H1 (cell line): ENCODE measurements around the gene ELMO1. TPM values are rescaled to one million over a fixed set of nuclear protein-coding genes. Genes with fewer than 3 reads are reported as not detected.

ENCODE experiments used
- CTCF ChIA-PET: fragments of 300-600 bp; sonication (Branson Sonifier 250); formaldehyde crosslinking; loops from one replicate; lab custom pipeline; 2021; ENCODE audit not compliant: partially characterized antibody; lab: Charles Lee
- POLR2A ChIA-PET: fragments of 300-600 bp; sonication (Branson Sonifier 250); formaldehyde crosslinking; loops from one replicate; lab custom pipeline; 2021; ENCODE audit warnings: inconsistent platforms; ENCODE audit not compliant: partially characterized antibody; lab: Charles Lee
- DNase-seq, 2 experiments: peaks; one replicate each; pipeline versions ENCODE4 v3.0.0 to v3.0.0-alpha.2; 2010 to 2022; ENCODE audit warnings: low spot score in 2 of 2, low read depth in 1 of 2, mixed read lengths in 1 of 2
- FAIRE-seq: peaks from 2 replicates; lab custom pipeline; 2011; peaks lifted over from hg19 to GRCh38; lab: Jason Lieb, UNC
- H2AFZ ChIP-seq: 2 replicates; pipeline ENCODE4 v1.8.1; 2012; ENCODE audit warnings: low read length, inconsistent platforms
- H2AK5ac ChIP-seq: 2 replicates; pipeline ENCODE4 v1.6.1; 2013; ENCODE audit warnings: low read depth, low read length
- H2BK120ac ChIP-seq: replicated peaks from 2 replicates; pipeline ENCODE3; 2013; ENCODE audit warnings: low read depth, low read length, inconsistent platforms
- H2BK12ac ChIP-seq: 2 replicates; pipeline ENCODE4 v1.6.1; 2013; ENCODE audit warnings: low read depth, low read length
- H2BK15ac ChIP-seq: 2 replicates; pipeline ENCODE4 v1.6.1; 2013; ENCODE audit warnings: low read length
- H2BK20ac ChIP-seq: 2 replicates; pipeline ENCODE4 v1.6.1; 2013; ENCODE audit warnings: low read length
- H2BK5ac ChIP-seq: 2 replicates; pipeline ENCODE4 v1.6.1; 2013; ENCODE audit warnings: low read depth, low read length
- H3K14ac ChIP-seq: 2 replicates; pipeline ENCODE4 v1.6.1; 2013; ENCODE audit warnings: inconsistent platforms; ENCODE audit not compliant: insufficient read length
- H3K18ac ChIP-seq: 2 replicates; pipeline ENCODE4 v1.6.1; 2013; ENCODE audit warnings: low read length; ENCODE audit errors: extremely low read depth
- H3K23ac ChIP-seq: 2 replicates; pipeline ENCODE4 v1.6.1; 2013; ENCODE audit warnings: inconsistent platforms; ENCODE audit not compliant: insufficient read length
- H3K23me2 ChIP-seq: 2 replicates; pipeline ENCODE4 v1.6.1; 2013; ENCODE audit warnings: low read depth, low read length
- H3K27ac ChIP-seq: 2 replicates; pipeline ENCODE4 v1.6.1; 2011; ENCODE audit warnings: low read depth, low read length, inconsistent platforms
- H3K27me3 ChIP-seq, 4 experiments: replicated peaks in 1 of 4; 1 replicate in 1 of 4; 2 replicates in 3 of 4; pipeline versions ENCODE4 v1.6.1 to v1.8.1; 2011 to 2013; ENCODE audit warnings: low read length in 3 of 4, mild to moderate bottlenecking in 3 of 4, inconsistent platforms in 2 of 4, mixed read lengths in 2 of 4, moderate library complexity in 1 of 4; ENCODE audit not compliant: control insufficient read depth in 3 of 4, insufficient read depth in 3 of 4; ENCODE audit errors: extremely low read depth in 1 of 4
- H3K36me3 ChIP-seq, 4 experiments: 2 replicates each; pipeline versions ENCODE4 v1.6.1 to v1.8.1; 2011 to 2013; ENCODE audit warnings: mild to moderate bottlenecking in 4 of 4, low read length in 3 of 4, moderate library complexity in 2 of 4, control low read depth in 1 of 4, inconsistent platforms in 1 of 4; ENCODE audit not compliant: insufficient read depth in 4 of 4, control insufficient read depth in 2 of 4
- H3K4ac ChIP-seq: replicated peaks from 2 replicates; pipeline ENCODE3; 2013; ENCODE audit warnings: low read length, low read depth, mixed read lengths, inconsistent platforms; ENCODE audit not compliant: insufficient read length
- H3K4me1 ChIP-seq, 4 experiments: replicated peaks in 1 of 4; 1 replicate in 1 of 4; 2 replicates in 3 of 4; pipeline versions ENCODE4 v1.6.1 to v1.8.1; 2011 to 2013; ENCODE audit warnings: low read length in 3 of 4, inconsistent platforms in 2 of 4, mixed read lengths in 1 of 4; ENCODE audit not compliant: insufficient read depth in 4 of 4, control insufficient read depth in 3 of 4
- H3K4me2 ChIP-seq, 2 experiments: 2 replicates each; pipeline versions ENCODE4 v1.6.1 to v1.8.1; 2011 to 2013; ENCODE audit warnings: low read depth in 2 of 2, low read length in 2 of 2, control low read depth in 1 of 2, inconsistent platforms in 1 of 2, mild to moderate bottlenecking in 1 of 2; ENCODE audit not compliant: insufficient read depth in 1 of 2
- H3K4me3 ChIP-seq, 4 experiments: fragments of 200-600, 300-600 bp in 1 of 4; sonication (generic), shearing (Covaris generic), sonication (Bioruptor Twin) in 1 of 4; 2 replicates each; pipeline versions ENCODE4 v1.5.1 to v1.8.1; 2011 to 2016; ENCODE audit warnings: low read length in 4 of 4, low read depth in 3 of 4, control low read depth in 2 of 4, inconsistent platforms in 2 of 4, mild to moderate bottlenecking in 2 of 4, mixed read lengths in 1 of 4, moderate library complexity in 1 of 4; ENCODE audit not compliant: insufficient read depth in 2 of 4; ENCODE audit errors: extremely low read depth in 1 of 4
- H3K56ac ChIP-seq: replicated peaks from 2 replicates; pipeline ENCODE3; 2013; ENCODE audit warnings: low read depth, mild to moderate bottlenecking, mixed read lengths, low read length, inconsistent platforms; ENCODE audit not compliant: insufficient read length
- H3K79me1 ChIP-seq: 2 replicates; pipeline ENCODE4 v1.6.1; 2013; ENCODE audit warnings: low read depth, low read length, control low read depth
- H3K79me2 ChIP-seq, 2 experiments: 2 replicates each; pipeline versions ENCODE4 v1.6.1 to v1.8.1; 2012 to 2013; ENCODE audit warnings: low read length in 2 of 2, mild to moderate bottlenecking in 2 of 2, inconsistent platforms in 1 of 2; ENCODE audit not compliant: insufficient read depth in 2 of 2, control insufficient read depth in 1 of 2
- H3K9ac ChIP-seq, 4 experiments: replicated peaks in 1 of 4; 1 replicate in 1 of 4; 2 replicates in 3 of 4; pipeline versions ENCODE4 v1.6.1 to v1.8.1; 2011 to 2013; ENCODE audit warnings: low read depth in 3 of 4, low read length in 3 of 4, control low read depth in 2 of 4, mild to moderate bottlenecking in 2 of 4, moderate library complexity in 2 of 4, inconsistent platforms in 1 of 4; ENCODE audit errors: extremely low read depth in 1 of 4
- H3K9me3 ChIP-seq, 2 experiments: 2 replicates each; pipeline versions ENCODE4 v1.6.1 to v1.8.1; 2012 to 2013; ENCODE audit warnings: mild to moderate bottlenecking in 2 of 2, moderate library complexity in 2 of 2, control low read depth in 1 of 2, inconsistent platforms in 1 of 2, low read depth in 1 of 2, low read length in 1 of 2, mixed read lengths in 1 of 2; ENCODE audit not compliant: insufficient read depth in 2 of 2
- H4K20me1 ChIP-seq, 2 experiments: replicated peaks in 1 of 2; 2 replicates each; pipeline versions ENCODE3 to v1.8.1; 2011 to 2013; ENCODE audit warnings: inconsistent platforms in 2 of 2, low read length in 2 of 2, mild to moderate bottlenecking in 1 of 2; ENCODE audit not compliant: insufficient read depth in 2 of 2, control insufficient read depth in 1 of 2
- H4K5ac ChIP-seq: 2 replicates; pipeline ENCODE4 v1.6.1; 2013; ENCODE audit warnings: low read length, low read depth, mixed read lengths, inconsistent platforms; ENCODE audit not compliant: insufficient read length
- H4K8ac ChIP-seq: 2 replicates; pipeline ENCODE4 v1.8.0; 2013; ENCODE audit warnings: mild to moderate bottlenecking, moderate library complexity, low read length, inconsistent platforms; ENCODE audit not compliant: insufficient read depth; ENCODE audit errors: extremely low read depth
- H4K91ac ChIP-seq: replicated peaks from 2 replicates; pipeline ENCODE3; 2013; ENCODE audit warnings: low read length, mixed read lengths, inconsistent platforms; ENCODE audit not compliant: insufficient read length
- ASH2L ChIP-seq: fragments of 200-600, 300-600 bp; sonication (generic); IDR thresholded peaks from one replicate; pipeline ENCODE4 v1.7.1; 2017; ENCODE audit warnings: low read length
- CBX5 ChIP-seq: fragments of 300-800, 300-1000 bp; sonication (generic); IDR thresholded peaks from 2 replicates; pipeline ENCODE4 v1.7.1; 2016; ENCODE audit warnings: antibody characterized with exemption, low read length, low read depth
- CREB1 ChIP-seq: IDR thresholded peaks from 2 replicates; pipeline ENCODE4 v1.6.1; 2012; ENCODE audit warnings: inconsistent platforms
- HDAC2 ChIP-seq, 2 experiments: fragments of 300-600 bp in 1 of 2; sonication (generic) in 1 of 2; IDR thresholded peaks; 2 replicates each; pipeline ENCODE4 v1.6.1; 2011 to 2012; ENCODE audit warnings: low read depth in 2 of 2, low read length in 2 of 2, mild to moderate bottlenecking in 2 of 2, moderate library complexity in 2 of 2, borderline replicate concordance in 1 of 2, inconsistent platforms in 1 of 2
- KDM1A ChIP-seq: fragments of 200-600, 300-600 bp; sonication (generic); IDR thresholded peaks from 2 replicates; pipeline ENCODE4 v1.7.1; 2016; ENCODE audit warnings: mild to moderate bottlenecking, low read length, borderline replicate concordance
- NRF1 ChIP-seq: IDR thresholded peaks from 2 replicates; pipeline ENCODE4 v1.6.1; 2011; ENCODE audit warnings: mild to moderate bottlenecking, low read depth, low read length, improper control_type of control experiment
- POU5F1 ChIP-seq: IDR thresholded peaks from 2 replicates; pipeline ENCODE4 v1.6.1; 2011; ENCODE audit warnings: low read depth, mild to moderate bottlenecking, low read length, moderate library complexity
- SRF ChIP-seq: IDR thresholded peaks from 2 replicates; pipeline ENCODE4 v1.6.1; 2011; ENCODE audit warnings: mild to moderate bottlenecking, low read depth, low read length, moderate library complexity
- TEAD4 ChIP-seq: IDR thresholded peaks from 2 replicates; pipeline ENCODE4 v1.6.1; 2012; ENCODE audit warnings: low read depth, low read length, inconsistent platforms, mixed read lengths
- ZNF274 ChIP-seq: IDR thresholded peaks from 2 replicates; pipeline ENCODE4 v1.7.0; 2012; ENCODE audit warnings: low read length, borderline replicate concordance; ENCODE audit errors: extremely low read depth
- WGBS, 2 experiments: shearing (Covaris generic) in 1 of 2; methylation state at CpG; one replicate each; pipeline versions ENCODE4 v1.1.6 to v1.1.7; 2013 to 2015; ENCODE audit warnings: low lambda C conversion rate in 2 of 2, mixed read lengths in 2 of 2, inconsistent platforms in 1 of 2, low coverage in 1 of 2, missing lambda C conversion rate in 1 of 2; ENCODE audit not compliant: insufficient replicate concordance in 2 of 2, insufficient coverage in 1 of 2, insufficient read length in 1 of 2; ENCODE audit errors: extremely low coverage in 1 of 2, missing lambda C conversion rate in 1 of 2; 5-methylcytosine and 5-hydroxymethylcytosine counted together
- polyA plus RNA-seq, 7 experiments: library from polyadenylated mRNA; depleted of rRNA in 3 of 7; stranded (reverse) in 5 of 7; unstranded in 2 of 7; fragments of >200 nt in 5 of 7; fragments of 200-250 nt in 2 of 7; gene quantifications; 1 replicate in 5 of 7; 2 replicates in 1 of 7; 4 replicates in 1 of 7; pipeline versions ENCODE4 v1.2.1 to v1.2.3, GENCODE V29; 2011 to 2013; ENCODE audit warnings: missing spikeins in 2 of 7, mixed read lengths in 2 of 7
- total RNA-seq: library from RNA; stranded (reverse); fragmentation: NEBNext Ultra II Directional; extraction: Animal tissue kit (Norgen Biotek cat#: 25700); gene quantifications from 2 replicates; pipeline ENCODE4 v1.2.1, GENCODE V29; 2021
- TF ChIP-seq, protein P1 (sequence below): IDR thresholded peaks from 2 replicates; pipeline ENCODE4 v1.6.1; 2012; ENCODE audit warnings: low read length, inconsistent platforms

Gene ELMO1
- total and polyA plus RNA-seq, 2 of the 8 experiments (the other 6 are each of a cell fraction or from before 2014, with no cell fraction given), result 18.4 to 21.0 TPM

- H3K14ac ChIP-seq, result no peak overlapping the region
- peaks cover 0 to 4% (median under 1%) of the 10 kb centered on the region in 4 experiments; a peak in 3 of 7 replicates for H3K4me1 ChIP-seq
- H2AK5ac ChIP-seq, result peak overlapping the region; percentile 75; the same call in 1 of the 2 replicates
- no peak overlapping the region for H3K18ac ChIP-seq
- H3K23me2 ChIP-seq, result no peaks in the 10 kb centered on the region
- no peak overlapping the region for H4K8ac ChIP-seq
- H2BK15ac ChIP-seq, result no peak overlapping the region
- H3K27me3 ChIP-seq, result no peaks in the 10 kb centered on the region
- no peak overlapping the region for H3K56ac ChIP-seq
- no peak overlapping the region for H4K91ac ChIP-seq
- H2BK12ac ChIP-seq, result no peak overlapping the region
- H2AFZ ChIP-seq, result no peak overlapping the region
- no peak overlapping the region for H3K23ac ChIP-seq
- no peak overlapping the region; a peak in 1 of 4 replicates for H3K4me2 ChIP-seq
- no peak overlapping the region for H4K5ac ChIP-seq
- H2BK5ac ChIP-seq, result no peak overlapping the region
- no peak for DNase-seq
- no peaks in the 10 kb centered on the region for H3K79me1 ChIP-seq
- no peak overlapping the region for H2BK120ac ChIP-seq
- H3K27ac ChIP-seq, result no peak overlapping the region
- H4K20me1 ChIP-seq, result no peaks in the 10 kb centered on the region
- no peak overlapping the region for H3K4ac ChIP-seq
- POLR2A ChIA-PET, result interaction anchor here (0.6 to 1.3 kb wide), 2 partner anchors 15 to 107 kb away, joined by 3 to 4 read pairs; no protein-coding TSS in a partner anchor
- H3K9me3 ChIP-seq, result no peaks in the 10 kb centered on the region
- no peak overlapping the region for H2BK20ac ChIP-seq
- FAIRE-seq, result no peak
- H3K36me3 ChIP-seq, result no peaks in the 10 kb centered on the region
- CTCF ChIA-PET, result interaction anchor here (1.0 to 1.2 kb wide), 2 partner anchors 28 to 45 kb away, joined by 4 read pairs; no protein-coding TSS in a partner anchor
- no peak overlapping the region for H3K9ac ChIP-seq
- H3K4me3 ChIP-seq, result no peak overlapping the region
- H3K79me2 ChIP-seq, result no peaks in the 10 kb centered on the region
- 77% methylated on average over 6 of the region's 6 CpGs; no CpG with 5 or more reads in 1 of the 2 experiments for WGBS, 2 experiments
- no peak for TF ChIP-seq CBX5
- no peak for TF ChIP-seq SRF
- TF ChIP-seq KDM1A, result no peak
- TF ChIP-seq, protein P1, sequence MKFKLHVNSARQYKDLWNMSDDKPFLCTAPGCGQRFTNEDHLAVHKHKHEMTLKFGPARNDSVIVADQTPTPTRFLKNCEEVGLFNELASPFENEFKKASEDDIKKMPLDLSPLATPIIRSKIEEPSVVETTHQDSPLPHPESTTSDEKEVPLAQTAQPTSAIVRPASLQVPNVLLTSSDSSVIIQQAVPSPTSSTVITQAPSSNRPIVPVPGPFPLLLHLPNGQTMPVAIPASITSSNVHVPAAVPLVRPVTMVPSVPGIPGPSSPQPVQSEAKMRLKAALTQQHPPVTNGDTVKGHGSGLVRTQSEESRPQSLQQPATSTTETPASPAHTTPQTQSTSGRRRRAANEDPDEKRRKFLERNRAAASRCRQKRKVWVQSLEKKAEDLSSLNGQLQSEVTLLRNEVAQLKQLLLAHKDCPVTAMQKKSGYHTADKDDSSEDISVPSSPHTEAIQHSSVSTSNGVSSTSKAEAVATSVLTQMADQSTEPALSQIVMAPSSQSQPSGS, result no peak
- no peak for TF ChIP-seq POU5F1
- TF ChIP-seq ASH2L, result no peak
- no peak for TF ChIP-seq CREB1
- TF ChIP-seq ZNF274, result no peak
- no peak for TF ChIP-seq NRF1
- no peak for TF ChIP-seq TEAD4
- no peak for TF ChIP-seq HDAC2 (IDR thresholded peaks at IDR 0.05; ENCODE audit: borderline replicate concordance in 1 of 2, low read depth in 2 of 2, low read length in 2 of 2)
Observed at GRCh38 chr7:37153376-37153775, 295.3 kb downstream of the ELMO1 start.
